HUES48 (cell line): ENCODE measurements around the gene RAB1B.

Source experiments
- H3K27ac ChIP-seq: one replicate; pipeline ENCODE4 v1.7.0; 2013; ENCODE audit warnings: low read depth, low read length, inconsistent platforms
- H3K27me3 ChIP-seq: 2 replicates; pipeline ENCODE4 v1.6.1; 2013; ENCODE audit warnings: mild to moderate bottlenecking, low read length; ENCODE audit not compliant: control insufficient read depth, insufficient read depth
- H3K36me3 ChIP-seq: 2 replicates; pipeline ENCODE4 v1.6.1; 2013; ENCODE audit warnings: low read length; ENCODE audit not compliant: control insufficient read depth, insufficient read depth
- H3K4me1 ChIP-seq: 2 replicates; pipeline ENCODE4 v1.6.1; 2013; ENCODE audit warnings: mild to moderate bottlenecking, low read length; ENCODE audit not compliant: control insufficient read depth, insufficient read depth
- H3K4me3 ChIP-seq: 2 replicates; pipeline ENCODE4 v1.5.1; 2013; ENCODE audit warnings: mild to moderate bottlenecking, low read depth, low read length
- H3K9ac ChIP-seq: 2 replicates; pipeline ENCODE4 v1.6.1; 2013; ENCODE audit warnings: mild to moderate bottlenecking, low read depth, low read length, moderate library complexity
- H3K9me3 ChIP-seq: 2 replicates; pipeline ENCODE4 v1.6.1; 2013; ENCODE audit warnings: low read length; ENCODE audit not compliant: control insufficient read depth, insufficient read depth

Gene RAB1B

DNA sequence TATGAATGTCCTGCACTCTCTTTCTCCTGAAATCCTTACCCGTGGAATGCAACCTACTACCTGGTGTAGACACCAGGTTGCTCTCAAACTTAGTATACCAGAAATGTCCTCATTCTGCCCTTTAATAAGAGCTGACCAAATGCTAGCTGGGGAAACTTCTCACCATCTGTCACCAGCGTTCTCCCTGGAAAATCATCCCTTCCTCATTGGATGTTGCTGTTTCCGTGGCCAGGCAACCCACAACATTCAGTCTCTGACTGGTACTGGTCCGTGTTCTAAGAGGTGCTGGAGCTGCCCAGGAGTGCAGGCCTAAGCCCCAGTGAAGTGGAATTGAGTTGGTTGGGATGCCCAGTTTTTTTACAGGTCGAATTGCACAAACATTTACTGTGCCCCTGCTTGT lies 40.7 kb upstream of the RAB1B start:
- Histone ChIP-seq H3K4me3 (no peak overlapping the region), H3K27ac (no peak overlapping the region), H3K4me1 (peaks cover 4% of the 10 kb centered on the region; the same call in 1 of the 2 replicates), H3K9ac (no peak overlapping the region), H3K9me3 (no peaks in the 10 kb centered on the region), H3K27me3 (no peaks in the 10 kb centered on the region), H3K36me3 (peaks cover 13% of the 10 kb centered on the region; the same call in 1 of the 2 replicates)

- Histone ChIP-seq H3K27ac (peak overlapping the region; percentile 36), H3K4me3 (no peak overlapping the region), H3K36me3 (peaks cover 19% of the 10 kb centered on the region; the same call in 1 of the 2 replicates)
These were observed 39.9 kb upstream of the RAB1B start for GRCh38 chr11:66228521-66228920.

GRCh38 chr11:66230156-66230555 lies 38.3 kb upstream of the RAB1B start:
- H3K4me3 ChIP-seq = no peak overlapping the region
- peaks cover 4% of the 10 kb centered on the region; the same call in 1 of the 2 replicates for H3K4me1 ChIP-seq
- H3K27me3 ChIP-seq = no peaks in the 10 kb centered on the region
- no peak overlapping the region for H3K27ac ChIP-seq
- no peaks in the 10 kb centered on the region for H3K9me3 ChIP-seq
- no peak overlapping the region for H3K9ac ChIP-seq
- H3K36me3 ChIP-seq = peaks cover 23% of the 10 kb centered on the region; the same call in 1 of the 2 replicates

More at GRCh38 chr11:66228521-66228920, 39.9 kb upstream of the RAB1B start:
- Histone ChIP-seq H3K9ac (no peak overlapping the region), H3K4me1 (peaks cover 4% of the 10 kb centered on the region; the same call in 1 of the 2 replicates), H3K9me3 (no peaks in the 10 kb centered on the region), H3K27me3 (no peaks in the 10 kb centered on the region)

- peaks cover 30% of the 10 kb centered on the region; the same call in 1 of the 2 replicates for H3K36me3 ChIP-seq
- no peak overlapping the region for H3K4me3 ChIP-seq
- H3K4me1 ChIP-seq = peaks cover 4% of the 10 kb centered on the region; the same call in 1 of the 2 replicates
- no peak overlapping the region for H3K27ac ChIP-seq
- H3K27me3 ChIP-seq = no peaks in the 10 kb centered on the region
- no peaks in the 10 kb centered on the region for H3K9me3 ChIP-seq
- H3K9ac ChIP-seq = no peak overlapping the region
These were observed 37.5 kb upstream of the RAB1B start for GRCh38 chr11:66230978-66231377.

DNA sequence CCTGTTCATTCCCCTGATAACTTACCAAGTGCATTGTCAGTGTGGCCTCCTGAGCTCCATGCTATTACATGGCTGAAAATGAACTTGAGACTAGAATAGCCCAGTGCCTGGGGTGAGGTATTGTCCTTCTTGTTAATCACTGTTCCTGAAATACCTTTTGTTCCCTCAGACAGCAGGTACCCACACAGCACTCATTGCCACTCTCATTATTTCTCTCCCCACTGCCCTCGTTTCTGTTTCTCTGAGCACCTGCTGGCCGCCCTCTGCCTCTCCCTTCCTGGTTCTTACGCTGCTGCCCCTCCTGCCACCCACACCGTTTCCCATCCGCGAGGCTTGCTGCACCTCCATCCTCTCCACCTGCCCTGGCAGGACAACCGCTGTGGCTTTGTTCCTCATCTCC lies 36.9 kb upstream of the RAB1B start:
- Histone ChIP-seq H3K36me3 (peaks cover 30% of the 10 kb centered on the region; the same call in 1 of the 2 replicates), H3K9ac (no peak overlapping the region)

GRCh38 chr11:66232769-66233168 lies 35.7 kb upstream of the RAB1B start:
- Histone ChIP-seq H3K36me3 (peaks cover 26% of the 10 kb centered on the region; the same call in 1 of the 2 replicates), H3K27ac (no peak overlapping the region), H3K4me3 (no peak overlapping the region), H3K9me3 (no peaks in the 10 kb centered on the region), H3K9ac (no peak overlapping the region), H3K4me1 (peaks cover 4% of the 10 kb centered on the region; the same call in 1 of the 2 replicates), H3K27me3 (no peaks in the 10 kb centered on the region)

More for the DNA sequence above, 36.9 kb upstream of the RAB1B start:
- Histone ChIP-seq H3K9me3 (no peaks in the 10 kb centered on the region), H3K27ac (no peak overlapping the region), H3K4me3 (no peak overlapping the region), H3K4me1 (peaks cover 4% of the 10 kb centered on the region; the same call in 1 of the 2 replicates), H3K27me3 (no peaks in the 10 kb centered on the region)

DNA sequence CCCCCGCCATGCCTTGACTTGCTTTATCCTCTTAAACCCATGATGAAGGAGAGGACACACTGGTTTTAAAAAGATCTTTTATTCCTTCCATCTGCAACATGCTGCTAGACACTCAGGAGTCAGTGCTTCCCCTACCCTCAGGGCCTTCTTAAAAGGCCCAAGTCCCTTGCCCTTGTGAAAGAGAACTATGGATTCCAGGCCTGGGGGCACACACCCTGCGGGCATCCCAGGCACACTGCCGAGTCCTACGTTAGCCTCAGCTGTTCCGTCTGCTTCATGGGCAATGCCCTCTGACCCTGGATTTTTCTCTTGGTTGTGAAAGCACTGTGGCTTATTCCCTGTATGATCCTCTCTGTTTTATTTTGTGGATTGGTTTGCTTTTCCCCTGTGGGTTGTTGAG lies 35.1 kb upstream of the RAB1B start:
- Histone ChIP-seq H3K27ac (no peak overlapping the region), H3K9me3 (no peaks in the 10 kb centered on the region), H3K4me3 (no peak overlapping the region), H3K36me3 (peaks cover 26% of the 10 kb centered on the region; the same call in 1 of the 2 replicates), H3K4me1 (peaks cover 2% of the 10 kb centered on the region; the same call in 1 of the 2 replicates), H3K27me3 (no peaks in the 10 kb centered on the region), H3K9ac (no peak overlapping the region)

GRCh38 chr11:66235141-66235540 lies 33.3 kb upstream of the RAB1B start:
- Histone ChIP-seq H3K9me3 (no peaks in the 10 kb centered on the region), H3K9ac (no peak overlapping the region), H3K27ac (no peak overlapping the region), H3K4me1 (no peaks in the 10 kb centered on the region), H3K27me3 (no peaks in the 10 kb centered on the region), H3K36me3 (peaks cover 30% of the 10 kb centered on the region; the same call in 1 of the 2 replicates), H3K4me3 (no peak overlapping the region)

- no peaks in the 10 kb centered on the region for H3K9me3 ChIP-seq
- H3K9ac ChIP-seq = no peak overlapping the region
- no peaks in the 10 kb centered on the region for H3K4me1 ChIP-seq
- peaks cover 31% of the 10 kb centered on the region; the same call in 1 of the 2 replicates for H3K36me3 ChIP-seq
- no peak overlapping the region for H3K27ac ChIP-seq
- no peak overlapping the region for H3K4me3 ChIP-seq
- H3K27me3 ChIP-seq = no peaks in the 10 kb centered on the region
These were observed 30.6 kb upstream of the RAB1B start for GRCh38 chr11:66237867-66238266.

- Histone ChIP-seq H3K27me3 (no peaks in the 10 kb centered on the region), H3K4me1 (no peaks in the 10 kb centered on the region), H3K4me3 (no peak overlapping the region), H3K9ac (no peak overlapping the region), H3K9me3 (no peaks in the 10 kb centered on the region), H3K27ac (no peak overlapping the region), H3K36me3 (peaks cover 22% of the 10 kb centered on the region; the same call in 1 of the 2 replicates)
These were observed 29.5 kb upstream of the RAB1B start for GRCh38 chr11:66238786-66239413.

DNA sequence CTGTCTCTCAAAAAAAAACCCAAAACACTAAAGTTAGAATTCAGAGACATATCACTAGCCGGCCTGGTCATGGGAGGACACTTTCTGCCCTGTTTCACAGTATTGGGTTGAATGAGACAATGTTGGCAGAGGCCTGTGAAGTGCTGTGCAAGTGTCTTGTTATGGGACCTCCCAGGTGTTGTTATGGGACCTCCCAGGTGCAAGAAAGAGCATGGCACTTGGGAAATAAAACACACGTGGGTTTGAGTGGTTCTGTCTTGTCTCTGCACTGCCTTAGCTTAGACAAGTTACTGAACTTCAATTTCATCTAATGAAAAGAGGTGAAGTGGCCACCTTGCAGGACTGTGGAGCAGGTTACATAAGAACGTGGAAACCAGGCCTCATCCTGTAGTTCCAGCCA lies 28.9 kb upstream of the RAB1B start:
- H3K36me3 ChIP-seq = peaks cover 18% of the 10 kb centered on the region; the same call in 1 of the 2 replicates

More for the DNA sequence above, 28.9 kb upstream of the RAB1B start:
- Histone ChIP-seq H3K9ac (no peak overlapping the region), H3K27me3 (no peaks in the 10 kb centered on the region), H3K27ac (no peak overlapping the region), H3K4me1 (no peaks in the 10 kb centered on the region), H3K9me3 (no peaks in the 10 kb centered on the region), H3K4me3 (no peak overlapping the region)
